NCI-H748 (cell line): ENCODE data around the gene RPL31.

Experiments
- DNase-seq: peaks from one replicate; lab custom pipeline; 2025; ENCODE audit not compliant: unreplicated experiment; lab: John Stamatoyannopoulos, UW

The RPL31 gene

DNA sequence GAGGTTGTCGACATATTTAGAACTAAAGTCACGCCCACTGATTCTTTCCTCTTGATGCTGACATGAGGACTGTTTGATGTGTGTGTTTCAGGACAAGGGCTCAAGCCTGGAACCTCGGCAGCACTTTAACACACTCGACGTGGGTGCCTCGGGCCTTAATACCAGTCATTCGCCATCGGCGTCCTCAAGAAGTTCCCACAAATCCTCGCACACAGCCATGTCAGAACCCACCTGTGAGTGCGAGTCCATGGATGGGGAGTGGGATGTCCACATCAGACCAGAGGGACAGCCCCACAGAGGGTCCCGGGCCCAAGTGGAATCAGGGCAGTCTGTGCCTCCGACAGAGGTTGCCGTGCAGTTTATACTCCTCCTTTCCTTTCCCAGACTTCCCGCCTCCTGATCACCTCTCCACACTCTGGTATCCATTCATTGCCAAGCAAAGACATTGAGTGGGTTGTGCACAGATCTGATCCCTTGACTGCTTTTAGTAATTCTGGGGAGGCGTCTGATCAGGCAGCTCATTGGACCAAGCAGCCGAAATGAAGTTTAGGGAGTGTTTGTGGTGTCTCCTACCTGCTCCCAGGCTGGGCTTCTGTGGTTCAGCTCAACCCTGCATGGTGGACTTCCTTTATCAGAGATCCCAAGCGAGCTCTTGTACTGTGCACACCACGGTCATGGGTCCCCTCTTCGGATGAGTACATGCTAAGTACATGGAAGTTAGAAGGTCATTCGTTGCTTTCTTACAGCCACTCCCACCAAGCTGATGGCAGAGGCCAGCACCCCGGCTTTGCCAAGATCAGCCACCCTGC lies 27.2 kb upstream of the RPL31 start:
- no peak for DNase-seq

- DNase-seq, result no peak
Observed at GRCh38 chr2:100975521-100975785, 26.6 kb upstream of the RPL31 start.

GRCh38 chr2:100976061-100976460 lies 26.0 kb upstream of the RPL31 start:
- no peak for DNase-seq

- DNase-seq, result no peak
Observed at GRCh38 chr2:100976645-100977391, 25.3 kb upstream of the RPL31 start.

DNA sequence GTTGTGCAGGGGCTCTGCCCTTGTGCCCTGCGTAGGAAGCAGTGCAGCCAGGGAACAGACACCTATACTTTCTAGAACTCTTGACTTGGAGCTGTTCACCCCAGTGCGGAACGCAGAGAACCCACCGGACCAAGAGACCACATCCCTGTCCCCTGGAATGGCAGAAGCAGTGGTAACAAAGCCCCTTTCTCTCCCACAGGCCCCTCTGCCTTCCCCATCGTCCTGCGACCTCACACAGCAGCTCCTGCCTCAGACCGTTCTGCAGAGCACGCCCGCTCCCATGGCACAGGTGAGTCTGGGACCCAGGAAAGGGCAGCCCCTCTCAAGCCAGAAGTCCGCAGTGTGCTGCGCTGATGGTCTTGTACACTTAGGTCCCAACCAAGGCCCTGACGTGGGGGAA lies 24.6 kb upstream of the RPL31 start:
- DNase-seq, result no peak

- no peak for DNase-seq
Observed at GRCh38 chr2:100978582-100979191, 23.4 kb upstream of the RPL31 start.

DNA sequence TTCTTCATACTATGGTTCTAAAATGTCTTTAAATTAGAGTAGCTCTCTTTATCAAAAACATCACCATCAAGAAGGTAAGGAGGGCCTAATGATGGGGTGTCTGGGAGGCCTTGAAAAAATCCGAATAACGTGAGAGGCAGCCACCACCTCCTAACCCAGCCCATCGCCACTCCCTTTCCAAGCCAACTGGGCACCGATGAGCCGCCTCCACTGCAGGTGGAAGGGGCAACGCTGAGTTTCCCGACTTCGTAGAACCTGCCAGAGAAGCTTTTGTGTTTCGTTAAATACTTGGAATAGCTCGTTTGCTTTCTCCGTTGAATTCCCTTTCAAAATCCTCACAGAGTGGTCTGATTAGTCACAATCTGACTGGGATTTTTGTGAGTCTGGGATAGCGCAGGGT lies 22.0 kb upstream of the RPL31 start:
- no peak for DNase-seq

DNA sequence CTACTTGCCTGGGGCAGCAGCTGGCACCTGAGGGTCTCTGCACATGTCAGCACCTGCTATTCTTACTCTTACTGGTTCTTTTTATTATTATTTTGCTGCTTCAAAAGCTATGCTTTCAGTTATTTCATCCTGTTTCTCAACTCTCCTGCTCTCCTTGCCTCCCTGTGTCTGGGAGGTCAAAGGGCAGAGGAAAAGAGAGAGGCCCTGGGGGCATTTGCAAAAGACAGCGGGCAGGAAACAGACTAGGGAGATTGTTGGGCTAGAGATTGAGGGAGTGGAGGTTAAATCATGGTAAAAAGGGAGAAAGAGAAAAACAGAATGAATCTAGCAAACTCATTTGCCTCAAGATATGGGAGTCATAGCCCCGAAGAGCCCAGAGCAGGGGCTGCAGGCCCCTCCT lies 21.1 kb upstream of the RPL31 start:
- no peak for DNase-seq

GRCh38 chr2:100982431-100982861 lies 19.6 kb upstream of the RPL31 start:
- no peak for DNase-seq

- no peak for DNase-seq
Observed at GRCh38 chr2:100983201-100983600, 18.9 kb upstream of the RPL31 start.

DNA sequence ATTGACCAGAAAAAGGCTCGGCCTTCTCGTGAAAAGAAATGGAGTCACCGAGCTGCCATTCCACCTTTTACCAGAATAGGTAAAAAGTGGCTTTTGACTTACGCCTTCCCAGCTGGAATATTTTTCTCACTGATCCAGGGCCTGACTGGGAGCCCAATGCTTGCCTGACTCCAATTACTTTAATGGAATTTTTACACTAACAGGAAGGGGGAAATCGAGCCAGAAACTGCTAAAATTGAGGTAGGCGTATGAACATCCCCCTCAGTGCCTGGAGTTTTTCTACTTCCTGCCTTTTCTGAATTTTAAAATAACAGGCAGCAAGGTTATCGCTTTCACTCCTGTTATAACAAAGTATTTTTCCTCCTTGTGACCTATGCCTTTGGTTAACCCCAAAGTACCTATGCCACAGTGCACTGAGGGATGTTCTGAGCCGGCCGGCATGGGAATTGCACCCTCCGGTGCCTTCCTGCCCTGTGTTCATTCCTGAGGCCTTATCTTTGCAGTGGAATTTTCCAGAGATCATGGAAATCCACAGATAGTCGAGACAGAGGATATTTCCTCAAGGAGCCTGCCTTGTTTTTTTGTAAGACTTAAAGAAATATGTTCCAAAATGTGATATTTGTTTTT lies 18.3 kb upstream of the RPL31 start:
- DNase-seq, result no peak

DNA sequence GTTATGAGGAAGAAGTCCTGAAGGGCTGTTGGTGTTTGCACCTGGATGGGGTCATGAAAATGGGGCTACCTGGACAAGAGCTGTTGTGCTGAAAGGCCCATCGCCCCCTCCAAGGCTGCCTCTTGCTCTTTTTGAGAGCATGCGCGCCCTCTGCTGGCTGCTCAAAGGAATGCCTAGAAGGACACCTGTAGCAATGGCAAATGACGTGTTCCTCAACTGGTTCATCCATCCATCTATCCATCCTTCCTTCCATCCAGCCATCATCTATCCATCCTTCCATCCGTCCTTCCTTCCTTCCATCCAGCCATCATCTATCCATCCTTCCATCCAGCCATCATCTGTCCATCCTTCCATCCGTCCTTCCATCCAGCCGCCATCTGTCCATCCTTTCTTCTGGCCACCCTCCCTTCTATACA lies 17.2 kb upstream of the RPL31 start:
- DNase-seq, result peak; percentile 62

GRCh38 chr2:100986157-100986556 lies 15.9 kb upstream of the RPL31 start:
- DNase-seq, result no peak

DNA sequence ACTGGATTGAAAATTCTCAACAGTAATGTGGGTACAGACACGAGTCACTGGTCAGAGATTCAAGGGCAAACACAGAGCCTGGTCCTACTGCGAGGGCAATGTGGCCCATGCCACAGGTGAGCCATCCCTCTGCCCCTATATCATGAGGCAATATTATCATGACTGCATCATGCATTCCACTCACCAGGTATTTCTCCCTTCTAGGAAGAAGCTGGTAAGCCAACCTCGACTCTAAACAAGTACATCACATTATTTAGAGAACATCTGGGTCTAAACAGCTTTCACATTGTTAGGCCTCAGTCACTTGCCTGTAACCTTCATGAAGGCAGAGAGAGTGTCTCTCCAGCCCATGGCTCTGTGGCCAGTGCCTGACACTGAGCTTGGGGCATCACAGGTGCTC lies 14.6 kb upstream of the RPL31 start:
- no peak for DNase-seq

- no peak for DNase-seq
Observed at GRCh38 chr2:100987974-100988373, 14.1 kb upstream of the RPL31 start.

- no peak for DNase-seq
Observed at GRCh38 chr2:100988630-100989417, 13.3 kb upstream of the RPL31 start.

GRCh38 chr2:100989666-100990065 lies 12.4 kb upstream of the RPL31 start:
- DNase-seq, result no peak

DNA sequence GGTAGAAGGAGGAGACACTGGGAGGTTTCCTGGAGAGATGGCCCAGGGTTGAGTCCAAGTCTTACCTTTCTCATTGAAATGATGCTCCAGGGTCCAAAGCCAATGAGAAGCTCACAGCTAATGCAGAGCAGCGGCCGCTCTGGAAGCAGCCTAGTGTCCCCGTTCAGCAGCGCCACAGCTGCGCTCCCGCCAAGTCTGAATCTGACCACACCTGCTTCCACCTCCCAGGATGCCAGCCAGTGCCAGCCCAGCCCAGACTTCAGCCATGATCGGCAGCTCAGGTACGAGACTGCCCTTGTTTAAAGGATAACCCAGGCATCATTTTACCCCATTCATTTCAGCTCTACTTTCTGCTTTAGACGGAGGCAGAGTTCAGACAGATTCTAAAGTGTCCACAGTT lies 11.9 kb upstream of the RPL31 start:
- DNase-seq, result no peak

DNA sequence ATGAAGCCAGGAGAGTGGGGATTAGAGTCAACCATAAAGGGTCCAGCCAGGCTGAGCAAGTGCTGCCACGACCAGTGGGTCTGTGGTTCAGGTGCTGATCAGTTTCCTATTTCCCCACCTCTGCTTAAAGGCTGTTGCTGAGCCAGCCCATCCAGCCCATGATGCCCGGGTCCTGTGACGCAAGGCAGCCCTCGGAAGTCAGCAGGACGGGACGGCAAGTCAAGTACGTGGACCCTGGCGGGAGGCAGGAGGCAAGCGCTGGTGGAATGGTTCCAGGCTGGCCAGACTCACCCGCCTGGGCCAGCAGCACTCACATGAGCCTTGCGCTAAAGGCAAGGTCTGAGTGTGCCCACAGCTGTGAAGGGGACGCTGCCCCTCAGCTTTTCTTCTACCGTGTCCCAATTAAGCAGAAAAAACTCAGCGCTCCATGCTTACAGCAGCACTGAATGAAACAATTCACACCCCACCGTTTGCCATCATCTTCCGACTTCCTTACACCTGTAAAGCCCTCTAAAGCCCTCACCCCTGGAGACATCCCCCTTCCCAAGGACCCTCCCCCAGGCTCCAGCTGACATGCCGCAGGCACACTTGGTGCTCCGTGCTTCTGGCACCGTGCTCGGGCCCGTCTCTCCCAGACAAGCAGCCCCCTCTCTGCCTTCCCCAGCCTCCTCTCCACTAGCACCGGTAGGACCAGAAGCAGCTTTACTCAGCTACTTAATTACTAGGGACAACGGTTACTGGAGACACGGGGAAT lies 11.3 kb upstream of the RPL31 start:
- no peak for DNase-seq

DNA sequence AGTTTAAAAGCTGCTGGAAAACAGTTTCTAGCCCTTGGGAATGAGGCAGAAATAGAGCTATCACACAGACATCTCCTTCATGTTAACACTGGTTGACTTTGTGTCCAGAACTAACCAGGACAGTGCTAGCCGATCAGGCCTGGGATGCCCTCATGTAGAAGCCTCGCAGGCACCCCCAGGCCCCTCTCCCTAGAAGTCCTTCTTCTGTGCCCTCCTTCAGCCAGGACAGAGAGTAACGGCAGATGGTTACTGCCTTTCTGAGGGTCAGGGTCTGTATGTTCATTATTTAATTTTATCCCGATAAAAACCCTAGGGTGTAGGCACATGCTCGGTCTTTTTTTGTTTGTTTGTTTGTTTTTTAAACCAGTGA lies 10.7 kb upstream of the RPL31 start:
- DNase-seq, result no peak
